Liver (tissue), 3 donors: ENCODE data around the gene NAPSA.

Source experiments
- ATF3 ChIP-seq: IDR thresholded peaks from 2 replicates; pipeline ENCODE4 v1.6.1; 2016; ENCODE audit warnings: antibody characterized with exemption
- CTCF ChIP-seq: fragments of 150-350 bp; IDR thresholded peaks from 2 replicates; pipeline ENCODE4 v1.5.1; 2017; ENCODE audit warnings: improper control_type of control experiment, low read depth, low read length; ENCODE audit not compliant: missing input control
- FOXA1 ChIP-seq: IDR thresholded peaks from 2 replicates; pipeline ENCODE4 v1.6.1; 2016; ENCODE audit warnings: antibody characterized with exemption
- JUND ChIP-seq, 2 donors: IDR thresholded peaks; 2 replicates each; pipeline ENCODE4 v1.6.1; 2016; ENCODE audit warnings: antibody characterized with exemption in 2 of 2
- MAX ChIP-seq: IDR thresholded peaks from 2 replicates; pipeline ENCODE4 v1.6.1; 2016; ENCODE audit warnings: antibody characterized with exemption
- RXRA ChIP-seq, 2 donors: IDR thresholded peaks; 2 replicates each; pipeline ENCODE4 v1.6.1; 2017 to 2018; ENCODE audit warnings: antibody characterized with exemption in 2 of 2, mild to moderate bottlenecking in 1 of 2
- SP1 ChIP-seq: IDR thresholded peaks from 2 replicates; pipeline ENCODE4 v1.6.1; 2018; ENCODE audit warnings: antibody characterized with exemption, mild to moderate bottlenecking
- YY1 ChIP-seq: IDR thresholded peaks from 2 replicates; pipeline ENCODE4 v1.6.1; 2016; ENCODE audit warnings: antibody characterized with exemption, mild to moderate bottlenecking
- TF ChIP-seq, protein P1 (sequence below): IDR thresholded peaks from 2 replicates; pipeline ENCODE4 v1.6.1; 2016; ENCODE audit warnings: antibody characterized with exemption
- donor health status: healthy.
- donor health status: healthy.

DNA sequence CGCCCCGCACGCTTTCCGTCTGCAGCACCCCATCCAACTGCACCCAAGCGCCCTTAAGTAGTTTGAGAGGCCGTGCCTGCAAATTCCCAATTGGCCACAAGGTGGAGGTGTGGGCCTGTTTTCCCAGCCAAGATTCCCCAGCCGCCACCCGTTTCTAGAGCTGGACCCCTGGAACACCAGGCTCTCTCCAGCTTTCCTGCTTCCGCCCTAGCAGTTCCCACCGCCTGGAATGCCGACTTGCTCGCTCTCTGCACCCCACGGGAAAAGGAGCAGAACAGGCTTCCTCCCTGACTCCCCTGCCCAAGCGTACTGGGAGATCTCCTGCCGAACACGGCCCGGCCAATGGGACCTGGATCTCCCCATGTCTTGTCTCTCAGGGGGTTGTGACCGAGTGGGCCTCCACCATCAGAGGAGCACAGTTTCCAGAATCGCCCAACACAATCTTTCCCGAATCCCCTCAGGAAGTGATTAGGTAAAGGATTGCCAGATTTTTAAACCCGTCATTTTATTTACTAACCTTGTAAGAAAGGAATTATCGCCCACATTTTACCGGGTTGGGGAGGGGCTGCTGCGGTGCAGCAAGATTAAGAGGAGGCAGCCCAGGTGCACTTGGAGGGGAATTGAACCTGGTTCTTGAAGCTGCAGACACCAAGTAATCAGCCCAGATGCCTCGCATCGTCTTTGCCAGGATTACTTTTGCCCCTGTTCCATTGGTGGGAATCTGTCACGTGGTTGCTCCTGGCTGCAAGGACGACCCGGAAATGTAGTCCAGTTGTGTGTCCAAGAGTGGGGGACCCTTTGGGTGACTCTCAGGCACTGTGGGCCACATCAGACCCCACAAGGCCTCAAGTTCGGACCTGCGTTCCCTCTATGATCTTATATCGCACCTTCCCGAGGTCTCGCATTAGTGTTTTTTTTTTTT lies 3.5 kb upstream of the NAPSA start:
- peak; percentile 86 for TF ChIP-seq CTCF
- no peak for TF ChIP-seq RXRA (IDR thresholded peaks at IDR 0.05)
- TF ChIP-seq SP1 = no peak
- TF ChIP-seq MAX = no peak
- TF ChIP-seq ATF3 = no peak
- TF ChIP-seq YY1 = peak; percentile 40
- no peak for TF ChIP-seq JUND (IDR thresholded peaks at IDR 0.05)
- TF ChIP-seq, protein P1, sequence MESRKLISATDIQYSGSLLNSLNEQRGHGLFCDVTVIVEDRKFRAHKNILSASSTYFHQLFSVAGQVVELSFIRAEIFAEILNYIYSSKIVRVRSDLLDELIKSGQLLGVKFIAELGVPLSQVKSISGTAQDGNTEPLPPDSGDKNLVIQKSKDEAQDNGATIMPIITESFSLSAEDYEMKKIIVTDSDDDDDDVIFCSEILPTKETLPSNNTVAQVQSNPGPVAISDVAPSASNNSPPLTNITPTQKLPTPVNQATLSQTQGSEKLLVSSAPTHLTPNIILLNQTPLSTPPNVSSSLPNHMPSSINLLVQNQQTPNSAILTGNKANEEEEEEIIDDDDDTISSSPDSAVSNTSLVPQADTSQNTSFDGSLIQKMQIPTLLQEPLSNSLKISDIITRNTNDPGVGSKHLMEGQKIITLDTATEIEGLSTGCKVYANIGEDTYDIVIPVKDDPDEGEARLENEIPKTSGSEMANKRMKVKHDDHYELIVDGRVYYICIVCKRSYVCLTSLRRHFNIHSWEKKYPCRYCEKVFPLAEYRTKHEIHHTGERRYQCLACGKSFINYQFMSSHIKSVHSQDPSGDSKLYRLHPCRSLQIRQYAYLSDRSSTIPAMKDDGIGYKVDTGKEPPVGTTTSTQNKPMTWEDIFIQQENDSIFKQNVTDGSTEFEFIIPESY = no peak
- no peak for TF ChIP-seq FOXA1
